ENCODE measurements around the gene LRRC47. TPM values are rescaled to one million over a fixed set of nuclear protein-coding genes. Genes with fewer than 3 reads are reported as not detected.

Gene LRRC47
- polyA plus RNA-seq, 1 experiment, result 17.7 TPM

GRCh38 chr1:3744646-3745045 lies 51.7 kb downstream of the LRRC47 start:
- ChIA-PET POLR2A (no interaction called here), CTCF (interaction anchor here (1.1 kb wide), 1 partner anchor 11 kb away, joined by 3 read pairs; no protein-coding TSS in a partner anchor)
- peaks cover 8% of the 10 kb centered on the region for H3K36me3 ChIP-seq (ENCODE audit: control insufficient read depth, insufficient read depth, low read length)
- H3K4me3 ChIP-seq (ENCODE audit: low read depth, low read length), result no peak overlapping the region
- TF ChIP-seq, protein P1, sequence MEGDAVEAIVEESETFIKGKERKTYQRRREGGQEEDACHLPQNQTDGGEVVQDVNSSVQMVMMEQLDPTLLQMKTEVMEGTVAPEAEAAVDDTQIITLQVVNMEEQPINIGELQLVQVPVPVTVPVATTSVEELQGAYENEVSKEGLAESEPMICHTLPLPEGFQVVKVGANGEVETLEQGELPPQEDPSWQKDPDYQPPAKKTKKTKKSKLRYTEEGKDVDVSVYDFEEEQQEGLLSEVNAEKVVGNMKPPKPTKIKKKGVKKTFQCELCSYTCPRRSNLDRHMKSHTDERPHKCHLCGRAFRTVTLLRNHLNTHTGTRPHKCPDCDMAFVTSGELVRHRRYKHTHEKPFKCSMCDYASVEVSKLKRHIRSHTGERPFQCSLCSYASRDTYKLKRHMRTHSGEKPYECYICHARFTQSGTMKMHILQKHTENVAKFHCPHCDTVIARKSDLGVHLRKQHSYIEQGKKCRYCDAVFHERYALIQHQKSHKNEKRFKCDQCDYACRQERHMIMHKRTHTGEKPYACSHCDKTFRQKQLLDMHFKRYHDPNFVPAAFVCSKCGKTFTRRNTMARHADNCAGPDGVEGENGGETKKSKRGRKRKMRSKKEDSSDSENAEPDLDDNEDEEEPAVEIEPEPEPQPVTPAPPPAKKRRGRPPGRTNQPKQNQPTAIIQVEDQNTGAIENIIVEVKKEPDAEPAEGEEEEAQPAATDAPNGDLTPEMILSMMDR (IDR thresholded peaks at IDR 0.05; ENCODE audit: insufficient read depth, low read depth, low read length), result no peak
- no peaks in the 10 kb centered on the region for H3K27me3 ChIP-seq (ENCODE audit: control insufficient read depth, insufficient read depth, low read length)
- no peak for DNase-seq (ENCODE audit: low read depth)

- CTCF ChIA-PET, result interaction anchor here (1.9 kb wide), 1 partner anchor 19 kb away, joined by 9 read pairs; no protein-coding TSS in a partner anchor
- Histone ChIP-seq H3K36me3 (ENCODE audit: control insufficient read depth, insufficient read depth, low read length) (peaks cover 9% of the 10 kb centered on the region), H3K4me3 (ENCODE audit: low read depth, low read length) (no peak overlapping the region), H3K27me3 (ENCODE audit: control insufficient read depth, insufficient read depth, low read length) (no peaks in the 10 kb centered on the region)
- POLR2A ChIA-PET, result no interaction called here
- TF ChIP-seq, protein P1 (IDR thresholded peaks at IDR 0.05; ENCODE audit: insufficient read depth, low read depth, low read length), result no peak
- no peak for DNase-seq (ENCODE audit: low read depth)
Observed at GRCh38 chr1:3743826-3744225, 52.5 kb downstream of the LRRC47 start.

GRCh38 chr1:3743421-3743820 lies 52.9 kb downstream of the LRRC47 start:
- no peak overlapping the region for H3K4me3 ChIP-seq (ENCODE audit: low read depth, low read length)
- no peaks in the 10 kb centered on the region for H3K27me3 ChIP-seq (ENCODE audit: control insufficient read depth, insufficient read depth, low read length)
- H3K36me3 ChIP-seq (ENCODE audit: control insufficient read depth, insufficient read depth, low read length), result peaks cover 11% of the 10 kb centered on the region
- CTCF ChIA-PET, result interaction anchor here (1.9 kb wide), 1 partner anchor 19 kb away, joined by 9 read pairs; no protein-coding TSS in a partner anchor
- POLR2A ChIA-PET, result no interaction called here
- DNase-seq (ENCODE audit: low read depth), result no peak
- TF ChIP-seq, protein P1 (IDR thresholded peaks at IDR 0.05; ENCODE audit: insufficient read depth, low read depth, low read length), result no peak

- no peaks in the 10 kb centered on the region for H3K27me3 ChIP-seq (ENCODE audit: control insufficient read depth, insufficient read depth, low read length)
- no peak for DNase-seq (ENCODE audit: low read depth)
- no peak overlapping the region for H3K4me3 ChIP-seq (ENCODE audit: low read depth, low read length)
- TF ChIP-seq, protein P1 (IDR thresholded peaks at IDR 0.05; ENCODE audit: insufficient read depth, low read depth, low read length), result no peak
- CTCF ChIA-PET, result interaction anchor here (1.9 kb wide), 1 partner anchor 18 kb away, joined by 9 read pairs; no protein-coding TSS in a partner anchor
- POLR2A ChIA-PET, result interaction anchor here (0.5 kb wide), 1 partner anchor 17 kb away, joined by 3 read pairs; no protein-coding TSS in a partner anchor
- H3K36me3 ChIP-seq (ENCODE audit: control insufficient read depth, insufficient read depth, low read length), result peaks cover 13% of the 10 kb centered on the region
Observed at GRCh38 chr1:3742439-3743298, 53.6 kb downstream of the LRRC47 start.

All from BJ (cell line).